CD4-positive, alpha-beta T cell treated with Interleukin-4 for 1 hour (primary cell): ENCODE data around the gene PPP1R18.
A peak's percentile ranks its signal among the peaks of the same experiment; 100 is the strongest.
"Not testable (repeated sequence)": the region's sequence is repeated elsewhere in the genome, so short reads cannot be mapped to it uniquely, and the experiment has no call there.

Experiments used
- DNase-seq, 2 donors: peaks; one replicate each; pipeline ENCODE4 v3.0.0-alpha.2; 2020 to 2022

PPP1R18 gene

GRCh38 chr6:30688569-30688968, 2.1 kb upstream of the PPP1R18 start:
- peak in 1 of 2 donors; percentile 43 for DNase-seq

GRCh38 chr6:30687659-30688431, 1.4 kb upstream of the PPP1R18 start:
- no peak for DNase-seq

- peak; percentile 79 to 88 for DNase-seq
Observed at GRCh38 chr6:30686908-30687658, 638 bp upstream of the PPP1R18 start.

- peak in 1 of 2 donors; percentile 42 for DNase-seq
Observed at GRCh38 chr6:30685157-30686008, 1.1 kb downstream of the PPP1R18 start.

GRCh38 chr6:30684386-30685156, 1.9 kb downstream of the PPP1R18 start:
- peak; percentile 56 to 58 for DNase-seq

GRCh38 chr6:30683980-30684338, 2.5 kb downstream of the PPP1R18 start:
- no peak for DNase-seq

GRCh38 chr6:30683183-30683979, 3.1 kb downstream of the PPP1R18 start:
- no peak for DNase-seq

- DNase-seq: peak; percentile 89 to 92
Observed at GRCh38 chr6:30682143-30683117, 4.0 kb downstream of the PPP1R18 start.

- DNase-seq: no peak
Observed at GRCh38 chr6:30681766-30682142, 4.7 kb downstream of the PPP1R18 start.

GRCh38 chr6:30679765-30680535, 6.5 kb downstream of the PPP1R18 start:
- no peak for DNase-seq

- DNase-seq: peak; percentile 91
Observed at GRCh38 chr6:30678964-30679726, 7.3 kb downstream of the PPP1R18 start.

- DNase-seq: no peak
Observed at GRCh38 chr6:30676660-30677285, 9.7 kb downstream of the PPP1R18 start.

- DNase-seq: peak; percentile 92 to 94
Observed at GRCh38 chr6:30672445-30673253, 13.8 kb downstream of the PPP1R18 start, which contains the start of gene DHX16. Gene DHX16, minus strand, starts transcription at chr6:30673006. Its CDS starts 165 bp downstream, at chr6:30672841.

- DNase-seq: no peak
Observed at GRCh38 chr6:30670760-30671527, 15.5 kb downstream of the PPP1R18 start.

- DNase-seq: not testable (repeated sequence)
Observed at GRCh38 chr6:30666300-30666699, 20.1 kb downstream of the PPP1R18 start.

GRCh38 chr6:30664994-30665767, 21.3 kb downstream of the PPP1R18 start:
- no peak for DNase-seq
